NCI-H1105 treated with DMSO at 0.1 percent for 48 hours (cell line): ENCODE measurements around the gene DHCR7.
A peak's percentile ranks its signal among the peaks of the same experiment; 100 is the strongest.

Source experiments
- DNase-seq: peaks from one replicate; lab custom pipeline; 2025; lab: John Stamatoyannopoulos, UW

Gene DHCR7

GRCh38 chr11:71456831-71457230 is 8.6 kb upstream of the DHCR7 start:
- DNase-seq = no peak

- DNase-seq = no peak
Measured at GRCh38 chr11:71456294-71456693, 8.1 kb upstream of the DHCR7 start.

GRCh38 chr11:71454470-71455113 is 6.4 kb upstream of the DHCR7 start:
- DNase-seq = no peak

- no peak for DNase-seq
Measured at GRCh38 chr11:71453918-71454304, 5.7 kb upstream of the DHCR7 start.

- DNase-seq = peak; percentile 91
Measured at GRCh38 chr11:71453037-71453917, 5.1 kb upstream of the DHCR7 start, which contains the start of gene NADSYN1. NADSYN1 (plus strand) TSS chr11:71453203; CDS start chr11:71453297, 94 bp downstream.

- DNase-seq = peak; percentile 78
Measured at GRCh38 chr11:71452199-71453036, 4.2 kb upstream of the DHCR7 start.

- peak; percentile 49 for DNase-seq
Measured at GRCh38 chr11:71451596-71452198, 3.5 kb upstream of the DHCR7 start.

GRCh38 chr11:71450939-71451338 is 2.7 kb upstream of the DHCR7 start:
- DNase-seq = no peak

GRCh38 chr11:71450507-71450906 is 2.3 kb upstream of the DHCR7 start:
- no peak for DNase-seq

GRCh38 chr11:71449596-71449995 is 1.4 kb upstream of the DHCR7 start:
- no peak for DNase-seq

GRCh38 chr11:71447791-71448256 is 369 bp downstream of the DHCR7 start:
- peak; percentile 76 for DNase-seq

GRCh38 chr11:71446942-71447688 is 1.1 kb downstream of the DHCR7 start:
- no peak for DNase-seq

GRCh38 chr11:71446150-71446549 is 2.0 kb downstream of the DHCR7 start:
- no peak for DNase-seq

GRCh38 chr11:71444811-71445210 is 3.4 kb downstream of the DHCR7 start:
- DNase-seq = no peak

GRCh38 chr11:71443736-71444445 is 4.3 kb downstream of the DHCR7 start:
- no peak for DNase-seq

GRCh38 chr11:71442880-71443279 is 5.3 kb downstream of the DHCR7 start:
- DNase-seq = no peak

- no peak for DNase-seq
Measured at GRCh38 chr11:71442123-71442522, 6.1 kb downstream of the DHCR7 start.

GRCh38 chr11:71441251-71441650 is 6.9 kb downstream of the DHCR7 start:
- no peak for DNase-seq

GRCh38 chr11:71440021-71440755 is 8.0 kb downstream of the DHCR7 start:
- no peak for DNase-seq

GRCh38 chr11:71438650-71439049 is 9.5 kb downstream of the DHCR7 start:
- no peak for DNase-seq
